ENCODE results near the gene CCDC142. TPM values are rescaled to one million over a fixed set of nuclear protein-coding genes. Genes with fewer than 3 reads are reported as not detected.
"Not testable (repeated sequence)": the region's sequence is repeated elsewhere in the genome, so short reads cannot be mapped to it uniquely, and the experiment has no call there.

The CCDC142 gene
- total RNA-seq, 4 donors from 2014 or later = 6.5 to 24.6 (median 14.5) TPM

GRCh38 chr2:74461187-74462053, 21.4 kb downstream of the CCDC142 start:
- peaks cover 32 to 58% (median 35%) of the 10 kb centered on the region in 3 donors for H3K4me1 ChIP-seq

GRCh38 chr2:74460187-74460586, 22.6 kb downstream of the CCDC142 start:
- H3K4me3 ChIP-seq; H3K27me3 ChIP-seq; intact Hi-C loops (cut with DNase I); H3K27ac ChIP-seq; DNase-seq; H3K9me3 ChIP-seq: not testable (repeated sequence)
- 52 to 74% methylated on average over 2 to 3 of the region's 10 CpGs for WGBS, 2 donors
- peaks cover 42 to 62% (median 42%) of the 10 kb centered on the region in 3 donors for H3K4me1 ChIP-seq
- H3K36me3 ChIP-seq = peaks cover 0 to 29% (median 7%) of the 10 kb centered on the region in 3 donors

More at GRCh38 chr2:74461187-74462053, 21.4 kb downstream of the CCDC142 start:
- Histone ChIP-seq H3K27ac (no peak overlapping the region), H3K4me3 (no peak overlapping the region), H3K36me3 (peaks cover 0 to 29% (median 7%) of the 10 kb centered on the region in 3 donors), H3K27me3 (no peaks in the 10 kb centered on the region), H3K9me3 (no peaks in the 10 kb centered on the region)
- intact Hi-C loops (cut with DNase I) = no loop called here
- 92 to 95% methylated on average over 7 to 12 of the region's 27 CpGs for WGBS, 2 donors
- TF ChIP-seq CTCF (IDR thresholded peaks at IDR 0.05) (no peak), POLR2A (IDR thresholded peaks at IDR 0.05) (no peak)
- no peak for DNase-seq

GRCh38 chr2:74459503-74460118, 23.2 kb downstream of the CCDC142 start:
- H3K4me1 ChIP-seq = peaks cover 41 to 62% (median 42%) of the 10 kb centered on the region in 3 donors
- peaks cover 0 to 29% (median 7%) of the 10 kb centered on the region in 3 donors for H3K36me3 ChIP-seq
- H3K9me3 ChIP-seq; intact Hi-C loops (cut with DNase I); H3K27me3 ChIP-seq; DNase-seq: not testable (repeated sequence)
- H3K27ac ChIP-seq = peak overlapping the region in 1 of 4 donors; percentile 86
- peak overlapping the region in 1 of 4 donors; percentile 84 for H3K4me3 ChIP-seq
- 63 to 75% methylated on average over 13 of the region's 13 CpGs for WGBS, 2 donors

- no peak for TF ChIP-seq POLR2A (IDR thresholded peaks at IDR 0.05)
- H3K27me3 ChIP-seq = no peaks in the 10 kb centered on the region
- H3K4me3 ChIP-seq = peak overlapping the region; percentile 52 to 84 (median 72)
- peaks cover 0 to 29% (median 7%) of the 10 kb centered on the region in 3 donors for H3K36me3 ChIP-seq
- H3K9me3 ChIP-seq = no peaks in the 10 kb centered on the region
- peaks cover 35 to 60% (median 36%) of the 10 kb centered on the region in 3 donors for H3K4me1 ChIP-seq
- intact Hi-C loops (cut with DNase I) = no loop called here
- H3K27ac ChIP-seq = peak overlapping the region; percentile 75 to 89 (median 86)
- 1 to 5% methylated on average over 6 to 10 of the region's 10 CpGs for WGBS, 2 donors
- no peak for DNase-seq
Observed at GRCh38 chr2:74458938-74459363, 23.8 kb downstream of the CCDC142 start.

- Histone ChIP-seq H3K27ac (peak within 1 kb of the TSS; percentile 94 to 99 (median 98)), H3K4me3 (peak within 1 kb of the TSS; percentile 52 to 84 (median 72)), H3K9me3 (no peaks in the 10 kb centered on the region), H3K27me3 (no peaks in the 10 kb centered on the region), H3K36me3 (peaks cover 0 to 29% (median 7%) of the 10 kb centered on the region in 3 donors), H3K4me1 (peaks cover 32 to 54% (median 32%) of the 10 kb centered on the region in 3 donors)
- TF ChIP-seq CTCF (IDR thresholded peaks at IDR 0.05) (no peak), POLR2A (IDR thresholded peaks at IDR 0.05) (peak in 1 of 4 donors; percentile 62)
- WGBS, 2 donors = 0 to 1% methylated on average over 7 to 8 of the region's 38 CpGs
- intact Hi-C loops (cut with DNase I) = no loop called here
- DNase-seq = peak; percentile 99
Observed at GRCh38 chr2:74458132-74458937, 24.5 kb downstream of the CCDC142 start, which contains the start of gene WBP1. TSS of gene WBP1 (plus strand) at chr2:74458438. CDS start at chr2:74458603, 165 bp downstream.

- peaks cover 32 to 51% (median 32%) of the 10 kb centered on the region in 3 donors for H3K4me1 ChIP-seq
- H3K4me3 ChIP-seq = peak overlapping the region; percentile 52 to 84 (median 72)
- H3K27ac ChIP-seq = peak overlapping the region; percentile 94 to 99 (median 98)
- no peaks in the 10 kb centered on the region for H3K27me3 ChIP-seq
- H3K9me3 ChIP-seq = no peaks in the 10 kb centered on the region
- TF ChIP-seq CTCF (IDR thresholded peaks at IDR 0.05) (no peak), POLR2A (IDR thresholded peaks at IDR 0.05) (peak in 3 of 4 donors; percentile 44 to 93 (median 85))
- peak; percentile 64 for DNase-seq
- H3K36me3 ChIP-seq = peaks cover 0 to 22% (median 5%) of the 10 kb centered on the region in 3 donors
- intact Hi-C loops (cut with DNase I) = no loop called here
- 0% methylated on average over 10 to 15 of the region's 46 CpGs for WGBS, 2 donors
Observed at GRCh38 chr2:74457549-74458131, 25.2 kb downstream of the CCDC142 start.
